PFSK-1 (cell line): ENCODE data around the gene GNB3.

Source experiments
- FOXP2 ChIP-seq: optimal IDR thresholded peaks from 2 replicates; pipeline ENCODE3; 2011; ENCODE audit warnings: borderline replicate concordance, control low read depth, inconsistent platforms; ENCODE audit not compliant: insufficient read depth; ENCODE audit errors: extremely low read length, extremely low read depth
- POLR2AphosphoS5 ChIP-seq: IDR thresholded peaks from 2 replicates; pipeline ENCODE4 v1.6.1; 2012; ENCODE audit warnings: low read depth, mild to moderate bottlenecking, control low read depth, low read length, moderate library complexity
- SIN3A ChIP-seq: IDR thresholded peaks from 2 replicates; pipeline ENCODE4 v1.6.1; 2012; ENCODE audit warnings: mild to moderate bottlenecking, low read length, moderate library complexity, borderline replicate concordance; ENCODE audit not compliant: insufficient read depth
- TAF1 ChIP-seq: IDR thresholded peaks from 2 replicates; pipeline ENCODE4 v1.6.1; 2012; ENCODE audit warnings: low read length, control low read depth, borderline replicate concordance; ENCODE audit not compliant: insufficient read depth
- TF ChIP-seq, protein P1 (sequence below), 2 experiments: IDR thresholded peaks; 2 replicates each; pipeline versions ENCODE4 v1.6.1 to v1.8.0; 2011 to 2012; ENCODE audit warnings: low read depth in 2 of 2, low read length in 2 of 2, control low read depth in 1 of 2, inconsistent platforms in 1 of 2, mild to moderate bottlenecking in 1 of 2, moderate library complexity in 1 of 2; ENCODE audit not compliant: insufficient read depth in 1 of 2

Gene GNB3

DNA sequence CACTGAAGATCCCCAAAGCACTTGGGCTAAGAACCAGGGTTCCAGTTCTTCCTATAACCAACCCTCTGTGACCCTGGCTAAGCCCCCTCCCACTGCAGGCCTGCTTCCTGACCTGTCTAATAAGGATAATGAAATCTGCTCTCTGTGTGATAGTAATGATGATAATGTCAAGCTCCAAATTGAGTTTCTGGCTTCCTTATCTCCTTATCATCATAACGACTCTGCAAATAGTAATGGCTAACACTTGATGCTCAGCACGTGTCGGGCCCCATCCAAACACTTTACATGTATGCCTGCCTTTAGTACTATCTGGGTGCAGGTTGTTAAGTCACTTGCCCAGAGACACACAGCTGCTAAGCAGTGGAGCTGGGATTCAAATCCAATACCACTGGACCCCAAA, 24.1 kb upstream of the GNB3 start:
- TF ChIP-seq TAF1 = no peak
- no peak for TF ChIP-seq POLR2AphosphoS5
- no peak for TF ChIP-seq SIN3A
- TF ChIP-seq FOXP2 = no peak
- TF ChIP-seq, protein P1, sequence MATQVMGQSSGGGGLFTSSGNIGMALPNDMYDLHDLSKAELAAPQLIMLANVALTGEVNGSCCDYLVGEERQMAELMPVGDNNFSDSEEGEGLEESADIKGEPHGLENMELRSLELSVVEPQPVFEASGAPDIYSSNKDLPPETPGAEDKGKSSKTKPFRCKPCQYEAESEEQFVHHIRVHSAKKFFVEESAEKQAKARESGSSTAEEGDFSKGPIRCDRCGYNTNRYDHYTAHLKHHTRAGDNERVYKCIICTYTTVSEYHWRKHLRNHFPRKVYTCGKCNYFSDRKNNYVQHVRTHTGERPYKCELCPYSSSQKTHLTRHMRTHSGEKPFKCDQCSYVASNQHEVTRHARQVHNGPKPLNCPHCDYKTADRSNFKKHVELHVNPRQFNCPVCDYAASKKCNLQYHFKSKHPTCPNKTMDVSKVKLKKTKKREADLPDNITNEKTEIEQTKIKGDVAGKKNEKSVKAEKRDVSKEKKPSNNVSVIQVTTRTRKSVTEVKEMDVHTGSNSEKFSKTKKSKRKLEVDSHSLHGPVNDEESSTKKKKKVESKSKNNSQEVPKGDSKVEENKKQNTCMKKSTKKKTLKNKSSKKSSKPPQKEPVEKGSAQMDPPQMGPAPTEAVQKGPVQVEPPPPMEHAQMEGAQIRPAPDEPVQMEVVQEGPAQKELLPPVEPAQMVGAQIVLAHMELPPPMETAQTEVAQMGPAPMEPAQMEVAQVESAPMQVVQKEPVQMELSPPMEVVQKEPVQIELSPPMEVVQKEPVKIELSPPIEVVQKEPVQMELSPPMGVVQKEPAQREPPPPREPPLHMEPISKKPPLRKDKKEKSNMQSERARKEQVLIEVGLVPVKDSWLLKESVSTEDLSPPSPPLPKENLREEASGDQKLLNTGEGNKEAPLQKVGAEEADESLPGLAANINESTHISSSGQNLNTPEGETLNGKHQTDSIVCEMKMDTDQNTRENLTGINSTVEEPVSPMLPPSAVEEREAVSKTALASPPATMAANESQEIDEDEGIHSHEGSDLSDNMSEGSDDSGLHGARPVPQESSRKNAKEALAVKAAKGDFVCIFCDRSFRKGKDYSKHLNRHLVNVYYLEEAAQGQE (IDR thresholded peaks at IDR 0.05; ENCODE audit: insufficient read depth in 1 of 2, low read depth in 2 of 2, low read length in 2 of 2) = no peak

DNA sequence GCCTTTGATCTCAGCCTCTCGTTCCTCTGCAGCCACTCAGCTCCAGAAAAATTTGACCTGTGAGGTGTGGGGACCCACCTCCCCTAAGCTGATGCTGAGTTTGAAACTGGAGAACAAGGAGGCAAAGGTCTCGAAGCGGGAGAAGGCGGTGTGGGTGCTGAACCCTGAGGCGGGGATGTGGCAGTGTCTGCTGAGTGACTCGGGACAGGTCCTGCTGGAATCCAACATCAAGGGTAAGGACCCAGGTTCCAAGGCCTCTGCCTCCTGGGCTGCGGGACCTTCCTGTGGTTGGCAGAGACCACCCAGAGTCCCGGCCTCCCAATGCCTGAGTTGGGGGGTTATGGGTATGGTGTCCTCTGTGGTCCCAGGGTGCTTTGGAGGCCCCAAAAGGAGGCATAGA, 23.6 kb upstream of the GNB3 start:
- TF ChIP-seq TAF1 (no peak), SIN3A (no peak), FOXP2 (no peak), POLR2AphosphoS5 (no peak)
- TF ChIP-seq, protein P1 (IDR thresholded peaks at IDR 0.05; ENCODE audit: insufficient read depth in 1 of 2, low read depth in 2 of 2, low read length in 2 of 2) = no peak

DNA sequence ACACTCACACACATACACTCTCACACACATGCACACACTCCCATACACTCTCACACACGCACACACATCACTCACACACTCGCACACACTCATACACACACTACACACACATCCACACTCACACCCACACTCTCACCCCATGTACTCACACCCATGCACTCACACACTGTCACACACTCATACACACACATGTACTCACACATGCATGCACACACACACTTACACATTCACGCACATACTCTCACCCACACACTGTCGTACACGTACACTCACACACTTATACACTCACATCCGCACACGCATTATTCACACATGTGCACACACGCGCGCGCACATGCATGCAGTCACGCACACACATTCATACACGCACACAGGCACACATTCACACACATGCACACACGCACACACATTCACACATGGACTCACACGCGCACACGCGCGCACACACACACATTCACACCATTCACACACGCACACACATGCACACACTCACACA, 23.0 kb upstream of the GNB3 start:
- TF ChIP-seq, protein P1 (IDR thresholded peaks at IDR 0.05; ENCODE audit: insufficient read depth in 1 of 2, low read depth in 2 of 2, low read length in 2 of 2) = no peak
- TF ChIP-seq SIN3A = no peak

DNA sequence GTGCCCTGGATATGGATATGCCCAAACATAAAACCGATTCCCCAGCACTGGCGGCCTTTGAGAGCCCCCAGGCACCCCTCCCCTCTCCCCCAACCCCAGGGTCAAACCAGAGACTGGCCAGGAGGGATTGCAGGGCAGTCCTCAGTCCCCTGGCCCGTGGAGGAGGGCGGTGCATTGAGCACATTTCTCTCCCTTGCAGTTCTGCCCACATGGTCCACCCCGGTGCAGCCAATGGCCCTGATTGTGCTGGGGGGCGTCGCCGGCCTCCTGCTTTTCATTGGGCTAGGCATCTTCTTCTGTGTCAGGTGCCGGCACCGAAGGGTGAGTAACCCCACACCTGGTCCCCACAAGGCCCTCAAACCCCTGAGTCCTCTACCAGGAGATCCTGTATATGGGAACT, 22.5 kb upstream of the GNB3 start:
- TF ChIP-seq FOXP2 (no peak), POLR2AphosphoS5 (no peak), SIN3A (no peak), TAF1 (no peak)
- TF ChIP-seq, protein P1 (IDR thresholded peaks at IDR 0.05; ENCODE audit: insufficient read depth in 1 of 2, low read depth in 2 of 2, low read length in 2 of 2) = no peak

DNA sequence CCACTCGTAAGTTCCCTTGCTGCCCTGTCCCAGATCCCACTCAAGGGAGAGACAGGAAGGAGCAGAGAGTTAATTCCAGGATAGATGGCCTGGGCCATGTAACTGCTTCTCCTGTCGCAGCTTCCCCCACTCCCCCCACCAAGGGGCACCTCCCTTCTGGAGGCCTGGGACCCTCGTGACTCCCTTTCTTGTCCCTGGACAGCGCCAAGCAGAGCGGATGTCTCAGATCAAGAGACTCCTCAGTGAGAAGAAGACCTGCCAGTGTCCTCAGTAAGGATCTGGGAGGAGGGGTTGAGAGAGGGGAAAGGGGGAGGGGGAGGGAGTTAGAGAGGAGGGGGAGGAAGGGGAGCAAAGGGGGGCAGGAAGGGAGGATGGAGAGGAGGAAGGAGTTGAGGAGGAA, 22.1 kb upstream of the GNB3 start:
- TF ChIP-seq SIN3A (no peak), POLR2AphosphoS5 (no peak)
